ENCODE data around the gene DNAJC9.

DNAJC9 gene

DNA sequence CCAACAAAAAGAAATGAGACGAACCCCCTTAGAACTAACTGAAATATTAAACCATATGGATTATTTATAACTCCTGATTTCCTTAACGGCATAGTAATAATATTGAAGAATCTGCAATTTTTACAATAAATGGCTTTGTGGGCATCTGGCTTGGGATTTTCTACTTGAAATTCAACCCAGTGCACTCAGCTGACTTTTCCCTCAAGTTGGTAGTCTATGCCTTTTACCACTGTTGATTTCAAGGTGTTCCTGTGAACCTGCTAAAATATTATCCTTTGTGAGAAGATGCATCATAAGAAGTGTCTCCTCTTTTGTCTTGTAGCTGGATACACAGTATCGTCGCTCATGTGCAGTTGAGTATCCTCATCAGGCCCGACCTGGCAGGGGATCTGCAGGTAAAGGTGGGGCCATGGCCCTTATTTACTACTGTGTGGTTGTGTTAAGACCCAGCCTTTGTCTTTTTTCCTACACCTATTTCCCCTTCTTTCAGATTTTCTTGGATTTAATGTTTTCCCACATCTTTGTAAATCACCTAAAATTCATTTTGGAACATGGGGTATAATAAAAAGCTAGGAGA, 8.0 kb downstream of the DNAJC9 start:
- no peak for DNase-seq (ENCODE audit: low spot score)

GRCh38 chr10:73234695-73235094, 12.4 kb downstream of the DNAJC9 start:
- DNase-seq (ENCODE audit: low spot score): no peak

GRCh38 chr10:73233883-73234282, 13.2 kb downstream of the DNAJC9 start:
- no peak for DNase-seq (ENCODE audit: low spot score)

GRCh38 chr10:73232887-73233286, 14.2 kb downstream of the DNAJC9 start:
- no peak for DNase-seq (ENCODE audit: low spot score)

DNA sequence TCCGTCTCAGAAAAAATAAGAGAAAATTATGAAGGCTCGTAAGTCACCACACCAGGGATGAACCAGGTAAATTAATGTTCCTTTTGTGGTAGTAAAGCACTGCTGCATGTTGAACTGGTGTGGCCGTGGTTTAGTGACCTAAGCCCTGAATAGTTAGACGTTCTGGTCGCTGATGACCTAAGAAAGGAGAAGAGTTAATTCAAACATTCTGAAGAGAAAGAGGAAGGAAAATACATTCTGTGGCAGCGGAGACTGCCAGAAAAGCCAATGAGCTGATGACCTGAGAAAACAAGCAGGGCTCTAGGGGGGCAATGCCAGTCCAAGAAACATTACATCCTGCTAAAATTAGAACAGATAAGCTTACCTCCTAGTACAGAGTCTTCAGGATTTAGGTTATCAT, 17.5 kb downstream of the DNAJC9 start:
- no peak for DNase-seq (ENCODE audit: low spot score)

DNA sequence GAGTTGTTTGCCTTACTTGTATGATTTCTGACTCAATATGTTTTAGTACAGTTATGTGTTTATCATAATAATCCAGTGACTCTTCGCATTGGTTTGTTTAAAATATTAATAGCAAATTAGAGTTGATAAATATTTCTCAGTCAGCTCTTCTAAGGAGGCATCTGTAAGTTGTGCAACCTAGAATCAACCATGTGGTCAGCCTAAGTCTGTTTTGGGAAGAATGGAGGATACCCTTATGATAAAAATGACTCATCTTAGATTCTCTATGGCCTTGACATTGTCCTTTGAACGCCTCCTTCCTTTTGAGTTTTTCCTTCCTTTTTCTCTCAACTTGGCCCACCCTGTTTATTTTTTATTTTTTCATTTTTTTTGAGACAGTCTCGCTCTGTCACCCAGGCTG, 18.8 kb downstream of the DNAJC9 start:
- no peak for DNase-seq (ENCODE audit: low spot score)

GRCh38 chr10:73226663-73227062, 20.4 kb downstream of the DNAJC9 start:
- no peak for DNase-seq (ENCODE audit: low spot score)

DNA sequence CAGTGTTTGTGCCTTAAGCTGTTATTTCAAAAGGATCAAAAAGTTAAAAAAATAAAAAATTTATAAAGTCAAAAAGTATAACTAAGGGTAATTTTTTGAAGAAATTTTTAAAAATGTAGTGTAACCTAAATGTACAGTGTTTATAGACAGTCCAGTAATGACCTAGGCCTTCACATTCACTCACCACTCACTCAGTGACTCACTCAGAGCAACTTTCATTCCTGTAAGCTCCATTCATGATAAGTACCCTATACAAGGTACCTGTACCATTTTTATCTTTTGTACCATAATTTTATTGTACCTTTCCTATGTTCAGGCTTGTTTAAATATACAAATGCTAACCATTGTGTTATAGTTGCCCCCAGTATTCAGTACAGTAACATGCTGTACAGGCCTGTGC, 21.5 kb downstream of the DNAJC9 start:
- DNase-seq (ENCODE audit: low spot score): no peak

- no peak for DNase-seq (ENCODE audit: low spot score)
Measured at GRCh38 chr10:73220989-73221388, 26.1 kb downstream of the DNAJC9 start.

DNA sequence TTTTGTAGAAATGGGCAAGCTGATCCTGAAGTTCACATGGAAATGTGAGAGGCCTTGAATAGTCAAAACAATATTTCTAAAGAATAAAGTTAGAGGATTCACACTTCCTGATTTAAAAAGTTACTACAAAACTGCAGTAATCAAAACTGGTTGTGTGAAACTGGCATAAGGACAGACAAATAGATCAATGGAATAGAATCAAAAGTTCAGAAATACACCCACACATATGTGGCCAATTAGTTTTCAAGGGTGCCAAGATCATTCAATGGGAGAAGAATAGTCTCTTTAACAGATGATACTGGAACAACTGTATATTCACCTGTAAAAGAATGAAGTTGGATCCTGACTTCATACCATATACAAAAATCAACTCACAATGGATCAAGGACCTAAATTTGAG, 27.7 kb downstream of the DNAJC9 start:
- no peak for DNase-seq (ENCODE audit: low spot score)

DNA sequence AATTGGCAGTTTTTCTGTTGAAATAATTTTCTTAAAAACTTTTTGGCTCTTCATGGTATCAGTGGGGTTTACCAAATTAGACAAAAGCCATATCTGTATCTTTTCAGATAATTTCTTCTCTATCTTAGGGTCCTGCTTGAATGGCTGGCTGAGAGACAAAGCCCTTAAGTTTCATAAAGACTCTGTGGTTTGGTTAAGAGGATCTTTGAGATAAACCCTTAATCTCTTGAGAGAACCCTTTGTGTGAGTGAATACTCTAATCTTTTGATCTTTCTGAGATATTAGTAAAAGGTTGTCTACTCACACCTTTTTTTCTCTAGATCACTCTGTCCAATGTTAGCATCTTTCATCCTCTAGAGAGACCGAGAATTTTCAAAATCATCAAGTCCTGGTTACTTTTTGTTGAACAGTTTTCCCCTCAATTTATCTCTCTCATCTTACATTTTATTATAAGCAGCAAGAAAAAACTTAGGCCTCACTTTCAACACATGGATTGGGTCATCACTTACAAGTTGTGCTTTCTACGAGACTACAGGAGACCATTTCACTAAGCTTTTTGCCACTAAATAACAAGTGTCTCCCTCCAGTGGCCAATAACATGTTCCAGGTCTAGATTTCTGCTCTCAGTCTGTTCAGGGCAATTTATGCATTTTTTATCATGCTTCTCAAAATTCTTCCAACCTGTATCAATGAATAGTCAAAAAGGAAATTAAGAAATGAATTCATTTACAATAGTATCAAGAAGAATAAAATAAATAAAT, 28.4 kb downstream of the DNAJC9 start:
- no peak for DNase-seq (ENCODE audit: low spot score)

- no peak for DNase-seq (ENCODE audit: low spot score)
Measured at GRCh38 chr10:73217628-73218027, 29.4 kb downstream of the DNAJC9 start.

GRCh38 chr10:73215749-73216148, 31.3 kb downstream of the DNAJC9 start:
- no peak for DNase-seq (ENCODE audit: low spot score)

- no peak for DNase-seq (ENCODE audit: low spot score)
Measured at GRCh38 chr10:73211106-73211811, 35.8 kb downstream of the DNAJC9 start.

DNA sequence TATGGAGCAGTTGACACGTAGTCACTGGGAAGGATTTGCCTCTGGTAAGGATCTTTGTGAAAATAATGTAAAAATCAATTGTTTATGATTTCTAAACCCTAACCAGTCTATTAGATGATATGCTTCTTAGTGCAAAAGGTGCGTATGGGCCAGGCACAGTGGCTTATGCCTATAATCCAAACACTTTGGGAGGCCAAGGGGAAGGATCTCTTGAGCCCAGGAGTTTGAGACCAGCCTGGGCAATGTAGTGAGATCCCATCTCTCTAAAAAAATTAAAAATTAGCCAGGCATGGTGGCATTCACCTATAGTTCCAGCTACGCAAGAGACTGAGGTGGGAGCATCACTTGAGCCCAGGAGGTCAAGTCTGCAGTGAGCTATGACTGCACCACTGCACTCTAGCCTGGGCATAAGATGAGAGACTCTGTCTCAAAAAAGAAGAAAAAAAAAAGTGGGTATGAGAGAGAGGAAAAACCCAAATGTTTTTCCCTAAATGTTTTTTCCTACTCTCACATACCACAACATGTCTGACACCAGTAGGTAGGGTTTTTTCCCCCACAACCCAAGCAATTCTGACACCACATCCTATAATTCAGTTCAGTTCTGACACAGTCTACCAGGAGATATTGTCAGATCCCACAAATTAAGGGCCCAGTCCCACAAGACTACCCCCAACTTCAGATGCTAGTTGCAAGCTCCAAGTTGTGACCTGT, 36.5 kb downstream of the DNAJC9 start:
- no peak for DNase-seq (ENCODE audit: low spot score)

DNA sequence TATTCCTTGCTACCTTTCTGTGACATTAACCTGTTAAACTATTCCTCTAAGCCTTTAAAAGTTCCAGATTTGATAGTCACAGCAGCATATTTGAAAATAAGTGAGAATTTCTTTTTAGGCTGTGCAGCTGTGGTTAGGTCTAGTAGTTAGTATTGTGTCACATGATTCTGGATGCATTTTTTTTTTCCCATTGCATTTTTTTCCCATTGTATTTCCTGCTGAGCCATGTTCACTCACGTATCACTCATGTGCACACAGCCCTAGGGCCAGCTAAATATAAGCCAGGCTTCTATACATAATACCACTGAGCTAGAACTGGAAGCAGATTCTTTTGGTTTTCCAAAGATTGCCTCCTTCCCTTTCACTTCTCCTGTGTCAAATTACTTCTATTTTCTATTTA, 37.4 kb downstream of the DNAJC9 start:
- DNase-seq (ENCODE audit: low spot score): no peak

DNA sequence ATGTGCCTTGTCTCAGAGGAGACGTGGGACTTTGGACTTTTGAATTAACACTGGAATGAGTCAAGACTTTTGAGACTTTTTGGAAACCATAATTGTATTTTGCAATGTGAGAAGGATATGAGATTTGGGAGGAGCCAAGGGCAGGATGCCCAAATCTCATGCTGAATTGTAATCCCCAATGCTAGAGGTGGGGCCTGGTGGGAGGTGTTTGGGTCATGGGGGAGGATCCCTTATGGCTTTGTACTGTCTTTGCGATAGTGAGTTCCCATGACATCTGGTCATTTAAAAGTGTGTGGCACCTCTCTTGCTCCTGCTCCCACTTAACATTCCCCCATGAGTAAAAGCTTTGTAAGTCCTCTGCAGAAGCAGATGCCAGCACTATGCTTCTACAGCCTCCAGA, 39.2 kb downstream of the DNAJC9 start:
- no peak for DNase-seq (ENCODE audit: low spot score)

DNA sequence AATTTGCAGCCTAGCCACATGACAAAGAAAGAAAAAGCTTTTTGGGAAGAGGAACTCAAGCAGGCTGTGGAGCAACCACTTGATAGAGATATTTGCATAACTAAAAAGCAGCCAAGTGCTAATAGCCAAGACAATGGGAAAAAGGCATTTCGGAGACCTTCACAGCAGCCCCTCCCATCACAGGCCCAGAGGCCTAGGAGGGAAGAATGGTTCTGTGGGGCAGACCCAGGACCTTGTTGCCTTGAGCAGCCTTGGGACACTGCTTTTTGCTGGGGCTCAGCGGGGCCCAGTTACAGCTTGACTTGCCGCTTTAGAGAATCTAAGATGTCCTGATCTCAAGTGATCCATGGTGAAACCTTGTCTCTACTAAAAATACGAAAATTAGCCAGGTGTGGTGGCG, 40.7 kb downstream of the DNAJC9 start:
- no peak for DNase-seq (ENCODE audit: low spot score)

DNA sequence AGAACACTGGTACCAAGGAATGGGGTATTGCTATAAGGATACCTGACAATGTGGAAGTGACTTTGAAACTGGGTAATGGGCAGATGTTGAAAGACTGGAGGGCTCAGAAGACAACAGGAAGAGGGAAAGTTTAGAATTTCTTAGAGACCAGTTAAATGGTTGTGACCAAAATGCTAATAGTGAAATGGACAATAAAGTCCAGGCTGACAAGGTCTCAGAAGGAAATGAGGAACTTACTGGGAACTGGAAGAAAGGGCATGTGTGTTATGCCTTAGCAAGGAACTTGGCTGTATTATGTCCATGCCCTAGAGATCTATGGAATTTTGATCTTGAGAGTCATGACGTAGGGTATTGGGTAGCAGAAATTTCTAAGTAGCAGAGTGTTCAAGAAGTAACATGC, 41.2 kb downstream of the DNAJC9 start:
- no peak for DNase-seq (ENCODE audit: low spot score)

DNA sequence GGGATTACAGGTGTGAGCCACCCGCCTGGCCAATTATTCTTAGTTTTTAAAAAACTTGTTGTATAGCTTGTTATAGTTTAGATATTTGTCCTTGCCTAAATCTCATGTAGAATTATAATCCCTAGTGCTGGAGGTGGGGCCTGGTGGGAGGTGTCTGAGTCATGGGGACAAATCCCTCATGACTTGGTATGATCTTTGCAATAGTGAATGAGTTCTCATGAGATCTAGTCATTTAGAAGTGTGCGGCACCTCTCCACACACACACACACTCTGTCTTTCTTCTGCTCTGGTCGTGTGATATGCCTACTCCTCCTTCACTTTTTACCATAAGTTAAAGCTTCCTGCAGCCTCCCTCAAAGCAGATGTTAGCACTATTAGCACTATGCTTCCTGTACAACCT, 42.0 kb downstream of the DNAJC9 start:
- no peak for DNase-seq (ENCODE audit: low spot score)
